Panc1 (cell line): ENCODE measurements around the gene UGGT1.

Experiments used
- REST ChIP-seq, 2 experiments: IDR thresholded peaks; 2 replicates each; pipeline ENCODE4 v1.6.1; 2011 to 2012; ENCODE audit warnings: low read depth in 2 of 2, control low read depth in 1 of 2, low read length in 1 of 2, mild to moderate bottlenecking in 1 of 2, moderate library complexity in 1 of 2; ENCODE audit not compliant: insufficient read depth in 1 of 2
- TF ChIP-seq, protein P1 (sequence below): fragments of 450-650 bp; IDR thresholded peaks from 2 replicates; pipeline ENCODE4 v1.5.1; 2017; ENCODE audit warnings: mild to moderate bottlenecking

GRCh38 chr2:128057334-128057733 lies 33.7 kb upstream of the UGGT1 start:
- no peak for TF ChIP-seq REST (IDR thresholded peaks at IDR 0.05; ENCODE audit: insufficient read depth in 1 of 2, low read depth in 2 of 2, low read length in 1 of 2)
- TF ChIP-seq, protein P1, sequence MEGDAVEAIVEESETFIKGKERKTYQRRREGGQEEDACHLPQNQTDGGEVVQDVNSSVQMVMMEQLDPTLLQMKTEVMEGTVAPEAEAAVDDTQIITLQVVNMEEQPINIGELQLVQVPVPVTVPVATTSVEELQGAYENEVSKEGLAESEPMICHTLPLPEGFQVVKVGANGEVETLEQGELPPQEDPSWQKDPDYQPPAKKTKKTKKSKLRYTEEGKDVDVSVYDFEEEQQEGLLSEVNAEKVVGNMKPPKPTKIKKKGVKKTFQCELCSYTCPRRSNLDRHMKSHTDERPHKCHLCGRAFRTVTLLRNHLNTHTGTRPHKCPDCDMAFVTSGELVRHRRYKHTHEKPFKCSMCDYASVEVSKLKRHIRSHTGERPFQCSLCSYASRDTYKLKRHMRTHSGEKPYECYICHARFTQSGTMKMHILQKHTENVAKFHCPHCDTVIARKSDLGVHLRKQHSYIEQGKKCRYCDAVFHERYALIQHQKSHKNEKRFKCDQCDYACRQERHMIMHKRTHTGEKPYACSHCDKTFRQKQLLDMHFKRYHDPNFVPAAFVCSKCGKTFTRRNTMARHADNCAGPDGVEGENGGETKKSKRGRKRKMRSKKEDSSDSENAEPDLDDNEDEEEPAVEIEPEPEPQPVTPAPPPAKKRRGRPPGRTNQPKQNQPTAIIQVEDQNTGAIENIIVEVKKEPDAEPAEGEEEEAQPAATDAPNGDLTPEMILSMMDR, result no peak
